BE2C (cell line): ENCODE results near the gene NHERF1.

Experiments
- DNase-seq: peaks from one replicate; pipeline ENCODE4 v3.0.0-alpha.2; 2020
- H3K27me3 ChIP-seq: fragments of 250-450 bp; sonication (Bioruptor Pico); 2 replicates; pipeline ENCODE4 v1.5.1; 2020; ENCODE audit warnings: mild to moderate bottlenecking
- H3K36me3 ChIP-seq: fragments of 250-450 bp; sonication (Bioruptor Pico); 2 replicates; pipeline ENCODE4 v1.5.1; 2020; ENCODE audit warnings: mild to moderate bottlenecking
- H3K4me1 ChIP-seq: fragments of 250-450 bp; sonication (Bioruptor Pico); 2 replicates; pipeline ENCODE4 v1.5.1; 2020
- H3K4me3 ChIP-seq: 2 replicates; pipeline ENCODE4 v1.5.1; 2011; ENCODE audit warnings: low read depth, low read length
- H3K9me3 ChIP-seq: fragments of 250-450 bp; sonication (Bioruptor Pico); 2 replicates; pipeline ENCODE4 v1.5.1; 2020
- TF ChIP-seq, protein P1 (sequence below): IDR thresholded peaks from 2 replicates; pipeline ENCODE4 v1.5.1; 2012; ENCODE audit warnings: mild to moderate bottlenecking, low read depth, low read length

Gene NHERF1

DNA sequence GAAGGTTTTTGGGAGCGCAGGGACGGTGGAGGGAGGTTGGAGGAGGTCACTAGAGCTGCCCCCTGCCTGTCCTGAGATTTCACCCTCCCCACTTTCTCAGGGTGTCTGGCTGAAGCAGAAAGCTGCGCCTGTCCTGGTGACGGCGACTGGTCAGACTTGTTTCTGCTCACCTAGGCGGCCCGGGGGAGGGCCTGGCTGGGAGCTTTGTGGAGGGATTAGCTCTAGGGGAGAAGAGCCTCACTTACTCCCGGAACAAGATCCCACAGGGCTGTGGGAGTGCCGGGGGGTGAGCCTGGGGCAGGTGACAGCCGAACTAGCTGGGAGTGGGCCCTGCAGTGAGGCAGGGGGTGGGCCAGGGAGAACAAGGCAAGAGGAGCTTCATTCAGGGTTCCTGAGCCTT lies 11.5 kb downstream of the NHERF1 start:
- DNase-seq: no peak
- TF ChIP-seq, protein P1, sequence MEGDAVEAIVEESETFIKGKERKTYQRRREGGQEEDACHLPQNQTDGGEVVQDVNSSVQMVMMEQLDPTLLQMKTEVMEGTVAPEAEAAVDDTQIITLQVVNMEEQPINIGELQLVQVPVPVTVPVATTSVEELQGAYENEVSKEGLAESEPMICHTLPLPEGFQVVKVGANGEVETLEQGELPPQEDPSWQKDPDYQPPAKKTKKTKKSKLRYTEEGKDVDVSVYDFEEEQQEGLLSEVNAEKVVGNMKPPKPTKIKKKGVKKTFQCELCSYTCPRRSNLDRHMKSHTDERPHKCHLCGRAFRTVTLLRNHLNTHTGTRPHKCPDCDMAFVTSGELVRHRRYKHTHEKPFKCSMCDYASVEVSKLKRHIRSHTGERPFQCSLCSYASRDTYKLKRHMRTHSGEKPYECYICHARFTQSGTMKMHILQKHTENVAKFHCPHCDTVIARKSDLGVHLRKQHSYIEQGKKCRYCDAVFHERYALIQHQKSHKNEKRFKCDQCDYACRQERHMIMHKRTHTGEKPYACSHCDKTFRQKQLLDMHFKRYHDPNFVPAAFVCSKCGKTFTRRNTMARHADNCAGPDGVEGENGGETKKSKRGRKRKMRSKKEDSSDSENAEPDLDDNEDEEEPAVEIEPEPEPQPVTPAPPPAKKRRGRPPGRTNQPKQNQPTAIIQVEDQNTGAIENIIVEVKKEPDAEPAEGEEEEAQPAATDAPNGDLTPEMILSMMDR: no peak
- Histone ChIP-seq H3K9me3 (no peaks in the 10 kb centered on the region), H3K4me3 (no peak overlapping the region), H3K27me3 (no peaks in the 10 kb centered on the region), H3K36me3 (no peaks in the 10 kb centered on the region), H3K4me1 (peaks cover 44% of the 10 kb centered on the region)

- peak; percentile 66 for DNase-seq
- no peaks in the 10 kb centered on the region for H3K36me3 ChIP-seq
- TF ChIP-seq, protein P1: no peak
- no peak overlapping the region for H3K4me3 ChIP-seq
- no peaks in the 10 kb centered on the region for H3K27me3 ChIP-seq
- peaks cover 44% of the 10 kb centered on the region for H3K4me1 ChIP-seq
- H3K9me3 ChIP-seq: no peaks in the 10 kb centered on the region
Observed at GRCh38 chr17:74760404-74761105, 12.1 kb downstream of the NHERF1 start.

DNA sequence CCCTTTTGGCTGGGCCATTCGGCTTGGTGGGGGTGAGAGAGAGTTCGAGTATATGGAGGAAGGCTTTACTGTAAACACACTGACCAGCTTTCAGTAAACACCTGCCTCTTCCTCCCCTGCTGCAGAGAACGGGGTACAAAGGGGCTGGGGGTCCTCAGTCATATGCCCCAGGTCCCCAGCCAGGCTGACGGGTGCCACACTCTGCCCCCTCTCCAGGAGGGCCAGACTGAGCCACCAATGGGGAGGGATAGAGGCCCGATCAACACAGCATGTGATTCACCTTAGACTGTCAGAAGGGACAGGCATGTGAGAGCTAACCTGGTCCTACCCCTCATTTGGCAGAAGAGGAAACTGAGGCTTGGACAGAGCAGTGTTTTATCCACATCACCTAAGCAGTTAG lies 13.0 kb downstream of the NHERF1 start:
- TF ChIP-seq, protein P1: no peak
- Histone ChIP-seq H3K9me3 (no peaks in the 10 kb centered on the region), H3K27me3 (no peaks in the 10 kb centered on the region), H3K4me1 (peaks cover 44% of the 10 kb centered on the region), H3K36me3 (no peaks in the 10 kb centered on the region), H3K4me3 (no peak overlapping the region)
- DNase-seq: no peak

GRCh38 chr17:74761931-74762330 lies 13.5 kb downstream of the NHERF1 start:
- H3K4me1 ChIP-seq: peaks cover 44% of the 10 kb centered on the region
- no peaks in the 10 kb centered on the region for H3K27me3 ChIP-seq
- no peak overlapping the region for H3K4me3 ChIP-seq
- H3K36me3 ChIP-seq: no peaks in the 10 kb centered on the region
- no peak for DNase-seq
- no peaks in the 10 kb centered on the region for H3K9me3 ChIP-seq
- TF ChIP-seq, protein P1: no peak

GRCh38 chr17:74763565-74764387 lies 15.3 kb downstream of the NHERF1 start:
- Histone ChIP-seq H3K27me3 (no peaks in the 10 kb centered on the region), H3K4me1 (peaks cover 29% of the 10 kb centered on the region), H3K9me3 (no peaks in the 10 kb centered on the region), H3K36me3 (no peaks in the 10 kb centered on the region), H3K4me3 (no peak overlapping the region)
- TF ChIP-seq, protein P1: no peak
- DNase-seq: no peak
